ENCODE data around the gene SPINK8.

DNA sequence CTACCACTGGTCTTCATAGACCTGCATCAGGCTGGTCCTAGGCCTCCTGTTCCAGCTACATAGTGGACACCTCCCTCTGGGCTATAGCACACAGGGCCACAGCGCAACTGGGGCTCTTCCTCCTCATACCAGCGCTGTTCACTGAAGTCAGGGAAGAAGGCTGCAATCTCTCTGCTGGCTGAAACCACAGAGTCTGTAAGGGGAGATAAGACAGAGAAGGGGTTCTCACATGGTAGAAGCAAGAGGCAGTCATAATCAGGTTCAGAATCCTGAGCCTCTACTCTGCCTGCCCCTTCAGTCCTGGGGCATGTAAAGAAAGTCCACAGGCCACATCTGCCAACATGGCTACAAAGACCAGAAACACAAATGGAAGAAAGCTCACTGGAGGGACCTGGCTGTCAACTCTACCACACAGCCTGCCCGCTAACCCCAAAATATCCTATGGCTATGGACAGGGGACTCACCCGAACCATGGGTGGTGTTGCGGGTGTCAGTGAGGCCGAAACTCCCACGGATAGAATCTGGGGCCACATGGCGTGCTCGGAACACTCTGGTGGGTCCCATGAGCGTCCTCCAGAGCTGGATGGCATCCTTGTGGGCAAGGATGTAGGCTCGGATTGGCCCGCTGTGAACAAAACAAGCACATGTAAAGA is 38.7 kb downstream of the SPINK8 start:
- TF ChIP-seq, protein P1, sequence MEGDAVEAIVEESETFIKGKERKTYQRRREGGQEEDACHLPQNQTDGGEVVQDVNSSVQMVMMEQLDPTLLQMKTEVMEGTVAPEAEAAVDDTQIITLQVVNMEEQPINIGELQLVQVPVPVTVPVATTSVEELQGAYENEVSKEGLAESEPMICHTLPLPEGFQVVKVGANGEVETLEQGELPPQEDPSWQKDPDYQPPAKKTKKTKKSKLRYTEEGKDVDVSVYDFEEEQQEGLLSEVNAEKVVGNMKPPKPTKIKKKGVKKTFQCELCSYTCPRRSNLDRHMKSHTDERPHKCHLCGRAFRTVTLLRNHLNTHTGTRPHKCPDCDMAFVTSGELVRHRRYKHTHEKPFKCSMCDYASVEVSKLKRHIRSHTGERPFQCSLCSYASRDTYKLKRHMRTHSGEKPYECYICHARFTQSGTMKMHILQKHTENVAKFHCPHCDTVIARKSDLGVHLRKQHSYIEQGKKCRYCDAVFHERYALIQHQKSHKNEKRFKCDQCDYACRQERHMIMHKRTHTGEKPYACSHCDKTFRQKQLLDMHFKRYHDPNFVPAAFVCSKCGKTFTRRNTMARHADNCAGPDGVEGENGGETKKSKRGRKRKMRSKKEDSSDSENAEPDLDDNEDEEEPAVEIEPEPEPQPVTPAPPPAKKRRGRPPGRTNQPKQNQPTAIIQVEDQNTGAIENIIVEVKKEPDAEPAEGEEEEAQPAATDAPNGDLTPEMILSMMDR (IDR thresholded peaks at IDR 0.05), result no peak
- no peak for TF ChIP-seq POLR2A (IDR thresholded peaks at IDR 0.05)
